IPS-15b (cell line): ENCODE results near the gene CALHM3.

Experiments
- H3K27me3 ChIP-seq: one replicate; pipeline ENCODE4 v1.6.1; 2013; ENCODE audit warnings: low read length; ENCODE audit not compliant: control insufficient read depth, insufficient read depth
- H3K36me3 ChIP-seq: one replicate; pipeline ENCODE4 v1.6.1; 2013; ENCODE audit warnings: low read length; ENCODE audit not compliant: control insufficient read depth, insufficient read depth
- H3K4me1 ChIP-seq: one replicate; pipeline ENCODE4 v1.6.1; 2013; ENCODE audit warnings: mild to moderate bottlenecking, low read length; ENCODE audit not compliant: control insufficient read depth, insufficient read depth
- H3K4me3 ChIP-seq: one replicate; pipeline ENCODE4 v1.5.1; 2013; ENCODE audit warnings: low read depth, low read length
- H3K9ac ChIP-seq: one replicate; pipeline ENCODE4 v1.6.1; 2013; ENCODE audit warnings: low read depth, mild to moderate bottlenecking, low read length
- H3K9me3 ChIP-seq: one replicate; pipeline ENCODE4 v1.6.1; 2013; ENCODE audit warnings: mild to moderate bottlenecking, low read length; ENCODE audit not compliant: control insufficient read depth, insufficient read depth

The CALHM3 gene

GRCh38 chr10:103467406-103467805 lies 11.6 kb downstream of the CALHM3 start:
- H3K9me3 ChIP-seq: no peaks in the 10 kb centered on the region
- no peak overlapping the region for H3K9ac ChIP-seq
- H3K4me3 ChIP-seq: no peak overlapping the region
- H3K27me3 ChIP-seq: no peaks in the 10 kb centered on the region
- no peaks in the 10 kb centered on the region for H3K36me3 ChIP-seq
- H3K4me1 ChIP-seq: peaks cover 4% of the 10 kb centered on the region

GRCh38 chr10:103466734-103467133 lies 12.3 kb downstream of the CALHM3 start:
- no peaks in the 10 kb centered on the region for H3K27me3 ChIP-seq
- H3K4me1 ChIP-seq: peaks cover 3% of the 10 kb centered on the region
- H3K4me3 ChIP-seq: no peak overlapping the region
- H3K36me3 ChIP-seq: no peaks in the 10 kb centered on the region
- H3K9ac ChIP-seq: no peak overlapping the region
- H3K9me3 ChIP-seq: no peaks in the 10 kb centered on the region

GRCh38 chr10:103465411-103466179 lies 13.4 kb downstream of the CALHM3 start:
- Histone ChIP-seq H3K36me3 (no peaks in the 10 kb centered on the region), H3K9ac (no peak overlapping the region), H3K27me3 (no peaks in the 10 kb centered on the region), H3K9me3 (no peaks in the 10 kb centered on the region), H3K4me1 (no peaks in the 10 kb centered on the region), H3K4me3 (no peak overlapping the region)

GRCh38 chr10:103463499-103463898 lies 15.5 kb downstream of the CALHM3 start:
- H3K9ac ChIP-seq: no peak overlapping the region
- no peaks in the 10 kb centered on the region for H3K9me3 ChIP-seq
- no peak overlapping the region for H3K4me3 ChIP-seq
- H3K27me3 ChIP-seq: no peaks in the 10 kb centered on the region
- peaks cover 3% of the 10 kb centered on the region for H3K4me1 ChIP-seq
- H3K36me3 ChIP-seq: no peaks in the 10 kb centered on the region

- H3K36me3 ChIP-seq: no peaks in the 10 kb centered on the region
- no peaks in the 10 kb centered on the region for H3K27me3 ChIP-seq
- no peak overlapping the region for H3K9ac ChIP-seq
- H3K4me3 ChIP-seq: no peak overlapping the region
- H3K4me1 ChIP-seq: peaks cover 3% of the 10 kb centered on the region
- H3K9me3 ChIP-seq: no peaks in the 10 kb centered on the region
Measured at GRCh38 chr10:103459615-103460014, 19.4 kb downstream of the CALHM3 start.

- H3K9ac ChIP-seq: no peak within 1 kb of the TSS
- no peaks in the 10 kb centered on the region for H3K9me3 ChIP-seq
- H3K27me3 ChIP-seq: no peaks in the 10 kb centered on the region
- H3K4me1 ChIP-seq: peaks cover 3% of the 10 kb centered on the region
- no peaks in the 10 kb centered on the region for H3K36me3 ChIP-seq
- no peak within 1 kb of the TSS for H3K4me3 ChIP-seq
Measured at GRCh38 chr10:103458720-103459119, 20.3 kb downstream of the CALHM3 start, which contains the start of gene CALHM1. Gene CALHM1, minus strand, starts transcription at chr10:103458900. Its CDS starts 149 bp downstream, at chr10:103458751.

GRCh38 chr10:103457896-103458583 lies 21.0 kb downstream of the CALHM3 start:
- H3K9ac ChIP-seq: no peak overlapping the region
- H3K36me3 ChIP-seq: no peaks in the 10 kb centered on the region
- no peaks in the 10 kb centered on the region for H3K9me3 ChIP-seq
- no peak overlapping the region for H3K4me3 ChIP-seq
- H3K27me3 ChIP-seq: no peaks in the 10 kb centered on the region
- peaks cover 3% of the 10 kb centered on the region for H3K4me1 ChIP-seq

- Histone ChIP-seq H3K4me3 (no peak overlapping the region), H3K9ac (no peak overlapping the region), H3K27me3 (no peaks in the 10 kb centered on the region), H3K4me1 (peaks cover 7% of the 10 kb centered on the region), H3K36me3 (no peaks in the 10 kb centered on the region), H3K9me3 (no peaks in the 10 kb centered on the region)
Measured at GRCh38 chr10:103457176-103457712, 21.8 kb downstream of the CALHM3 start.

GRCh38 chr10:103456074-103456660 lies 22.9 kb downstream of the CALHM3 start:
- Histone ChIP-seq H3K9me3 (no peaks in the 10 kb centered on the region), H3K4me1 (peaks cover 9% of the 10 kb centered on the region), H3K4me3 (no peak overlapping the region), H3K27me3 (no peaks in the 10 kb centered on the region), H3K36me3 (no peaks in the 10 kb centered on the region), H3K9ac (no peak overlapping the region)

- no peak overlapping the region for H3K9ac ChIP-seq
- no peaks in the 10 kb centered on the region for H3K27me3 ChIP-seq
Measured at GRCh38 chr10:103455235-103455634, 23.8 kb downstream of the CALHM3 start.

GRCh38 chr10:103454026-103454425 lies 25.0 kb downstream of the CALHM3 start:
- Histone ChIP-seq H3K4me3 (no peak overlapping the region), H3K4me1 (peaks cover 8% of the 10 kb centered on the region), H3K27me3 (no peaks in the 10 kb centered on the region), H3K36me3 (no peaks in the 10 kb centered on the region), H3K9ac (no peak overlapping the region), H3K9me3 (no peaks in the 10 kb centered on the region)

More at GRCh38 chr10:103455235-103455634, 23.8 kb downstream of the CALHM3 start:
- H3K36me3 ChIP-seq: no peaks in the 10 kb centered on the region
- peaks cover 11% of the 10 kb centered on the region for H3K4me1 ChIP-seq
- H3K9me3 ChIP-seq: no peaks in the 10 kb centered on the region
- no peak overlapping the region for H3K4me3 ChIP-seq
